Activated CD4-positive, alpha-beta T cell treated with anti-CD3 and anti-CD28 coated beads, Interleukin-2, amount 50 U/mL, for 48 hours (primary cell): ENCODE data around the gene EDN1.
"Not testable (repeated sequence)": the region's sequence is repeated elsewhere in the genome, so short reads cannot be mapped to it uniquely, and the experiment has no call there.

Source experiments
- DNase-seq, 2 experiments: peaks; one replicate each; pipeline ENCODE4 v3.0.0-alpha.2; 2020

The EDN1 gene

GRCh38 chr6:12295558-12296254, 5.5 kb downstream of the EDN1 start:
- no peak for DNase-seq

GRCh38 chr6:12296255-12296573, 6.1 kb downstream of the EDN1 start:
- no peak for DNase-seq

GRCh38 chr6:12296604-12297003, 6.4 kb downstream of the EDN1 start:
- no peak for DNase-seq

- DNase-seq, result no peak
Observed at GRCh38 chr6:12297363-12298016, 7.3 kb downstream of the EDN1 start.

- no peak for DNase-seq
Observed at GRCh38 chr6:12298017-12298978, 8.1 kb downstream of the EDN1 start.

GRCh38 chr6:12298995-12299394, 8.8 kb downstream of the EDN1 start:
- no peak for DNase-seq

GRCh38 chr6:12301018-12301417, 10.9 kb downstream of the EDN1 start:
- no peak for DNase-seq

GRCh38 chr6:12304487-12304886, 14.3 kb downstream of the EDN1 start:
- DNase-seq, result no peak

- DNase-seq, result no peak
Observed at GRCh38 chr6:12309070-12309469, 18.9 kb downstream of the EDN1 start.

- DNase-seq, result no peak
Observed at GRCh38 chr6:12311106-12311505, 20.9 kb downstream of the EDN1 start.

- no peak for DNase-seq
Observed at GRCh38 chr6:12312736-12313135, 22.6 kb downstream of the EDN1 start.

GRCh38 chr6:12313306-12313991, 23.3 kb downstream of the EDN1 start:
- DNase-seq, result no peak

GRCh38 chr6:12313992-12314589, 23.9 kb downstream of the EDN1 start:
- DNase-seq, result no peak

GRCh38 chr6:12314751-12315150, 24.6 kb downstream of the EDN1 start:
- no peak for DNase-seq

GRCh38 chr6:12315292-12316081, 25.3 kb downstream of the EDN1 start:
- no peak for DNase-seq

- no peak for DNase-seq
Observed at GRCh38 chr6:12318749-12319148, 28.6 kb downstream of the EDN1 start.

GRCh38 chr6:12320074-12320473, 29.9 kb downstream of the EDN1 start:
- not testable (repeated sequence) for DNase-seq

GRCh38 chr6:12324099-12324498, 33.9 kb downstream of the EDN1 start:
- no peak for DNase-seq

GRCh38 chr6:12324748-12325147, 34.6 kb downstream of the EDN1 start:
- DNase-seq, result no peak

GRCh38 chr6:12325872-12326271, 35.7 kb downstream of the EDN1 start:
- no peak for DNase-seq

- no peak for DNase-seq
Observed at GRCh38 chr6:12327391-12327790, 37.2 kb downstream of the EDN1 start.

- no peak for DNase-seq
Observed at GRCh38 chr6:12327988-12328387, 37.8 kb downstream of the EDN1 start.
